Heart left ventricle (tissue), 16 donors: Measurements from ENCODE around the gene PFN1. TPM values are rescaled to one million over a fixed set of nuclear protein-coding genes. Genes with fewer than 3 reads are reported as not detected.

Experiments
- ATAC-seq, 4 donors: fragments of 200-7000 bp; cut with Tn5 transposase; one replicate each; pipeline ENCODE4 v1.9.1; 2020 to 2022; ENCODE audit warnings: moderate library complexity in 4 of 4, mild to moderate bottlenecking in 3 of 4, moderate number of reproducible peaks in 1 of 4
- DNase-seq, 5 donors: peaks; one replicate each; pipeline ENCODE4 v3.0.0-alpha.2; 2020
- H3K27ac ChIP-seq, 12 donors: fragments of 200-600 bp; sonication (generic) in 4 of 12; one replicate each; pipeline versions ENCODE4 v1.5.0 to v1.8.0; 2016 to 2022; ENCODE audit warnings: mild to moderate bottlenecking in 2 of 12
- H3K27me3 ChIP-seq, 9 donors: fragments of 200-600 bp; sonication (generic) in 2 of 9; one replicate each; pipeline versions ENCODE4 v1.5.1 to v1.8.0; 2016 to 2022; ENCODE audit warnings: mild to moderate bottlenecking in 3 of 9
- H3K36me3 ChIP-seq, 9 donors: fragments of 200-600 bp; sonication (generic) in 2 of 9; one replicate each; pipeline versions ENCODE4 v1.5.0 to v1.8.0; 2018 to 2022; ENCODE audit warnings: mild to moderate bottlenecking in 2 of 9
- H3K4me1 ChIP-seq, 12 donors: fragments of 200-600 bp; sonication (generic) in 4 of 12; one replicate each; pipeline versions ENCODE4 v1.5.0 to v1.8.0; 2016 to 2022; ENCODE audit warnings: mild to moderate bottlenecking in 3 of 12
- H3K4me3 ChIP-seq, 12 donors: fragments of 200-600 bp; sonication (generic) in 4 of 12; one replicate each; pipeline versions ENCODE4 v1.5.0 to v1.8.0; 2017 to 2022; ENCODE audit warnings: mild to moderate bottlenecking in 9 of 12, moderate library complexity in 4 of 12
- H3K9me3 ChIP-seq, 12 donors: fragments of 200-600 bp; sonication (generic) in 4 of 12; one replicate each; pipeline versions ENCODE4 v1.5.0 to v1.8.0; 2016 to 2022; ENCODE audit warnings: mild to moderate bottlenecking in 1 of 12
- POLR2A ChIP-seq, 2 donors: fragments of 450-650 bp; IDR thresholded peaks; one replicate each; pipeline ENCODE4 v1.6.1; 2017; ENCODE audit warnings: antibody characterized with exemption in 2 of 2, mild to moderate bottlenecking in 2 of 2, moderate library complexity in 2 of 2
- WGBS, 4 donors: extraction: QIAGEN DNeasy Blood & Tissue Kit in 2 of 4; methylation state at CpG; one replicate each; pipeline versions ENCODE4 v1.1.5 to v1.1.7; 2013 to 2018; 5-methylcytosine and 5-hydroxymethylcytosine counted together
- intact Hi-C, 10 donors: fragments of 100-400 bp; cut with DNase I; formaldehyde crosslinking; loops; one replicate each; pipeline versions ENCODE4 v1.11.1 to v1.14.2; 2022
- polyA plus RNA-seq, 2 donors: library from polyadenylated mRNA; stranded (reverse); fragments of 200-250 nt; gene quantifications; one replicate each; pipeline ENCODE4 v1.2.3, GENCODE V29; 2013
- total RNA-seq, 9 donors: library from RNA; depleted of rRNA in 2 of 9; stranded (reverse); fragments of >200 nt in 2 of 9; fragmentation: NEBNext Ultra II Directional in 3 of 9; extraction: Animal tissue kit (Norgen Biotek cat#: 25700) in 3 of 9; gene quantifications; one replicate each; pipeline versions ENCODE4 v1.1.0 to v1.2.4, GENCODE V29; 2016 to 2023
- TF ChIP-seq, protein P1 (sequence below), 12 donors: fragments of 200-600 bp; sonication (generic) in 4 of 12; IDR thresholded peaks; one replicate each; pipeline versions ENCODE4 v1.5.0 to v1.8.0; 2018 to 2022; ENCODE audit warnings: antibody characterized with exemption in 12 of 12, mild to moderate bottlenecking in 5 of 12
- donor health status: ischemic (EF 13 %, LVEDD 7.1; RV severe dilation, severe dysfunction).
- donor health status: healthy with polysubstance abuse.
- donor health status: DM: no; HTN: yes; CAD: no.
- donor health status: DM: no; HTN: no; CAD: no.
- donor health status: ischemic (EF 25% LVEDD 6.9; RV normal size, moderate dysfunction).
- donor health status: ischemic (EF 25% LVEDD 5.7; RV mildly dilated, moderate dysfunction).
- donor health status: healthy.
- donor health status: DM: yes; HTN: yes; CAD: no.
- donor health status: ischemic (EF 35%, LVEDD 5.7; RV mildly dilated, moderate dysfunction).
- donor health status: nonischemic (EF 11% LVEDD 7.7; RV severe dilation, severe dysfunction).
- donor health status: DM: yes; HTN: yes; CAD: no.
- donor health status: PGD.
- donor health status: ischemic (EF 29% LVEDD 5.4; RV normal size, mild dysfunction).
- donor health status: nonischemic (EF 23%, LVEDD 6.1; RV moderate dilation, normal function).

The PFN1 gene
- total and polyA plus RNA-seq, 11 donors = 145 to 982 (median 234) TPM

DNA sequence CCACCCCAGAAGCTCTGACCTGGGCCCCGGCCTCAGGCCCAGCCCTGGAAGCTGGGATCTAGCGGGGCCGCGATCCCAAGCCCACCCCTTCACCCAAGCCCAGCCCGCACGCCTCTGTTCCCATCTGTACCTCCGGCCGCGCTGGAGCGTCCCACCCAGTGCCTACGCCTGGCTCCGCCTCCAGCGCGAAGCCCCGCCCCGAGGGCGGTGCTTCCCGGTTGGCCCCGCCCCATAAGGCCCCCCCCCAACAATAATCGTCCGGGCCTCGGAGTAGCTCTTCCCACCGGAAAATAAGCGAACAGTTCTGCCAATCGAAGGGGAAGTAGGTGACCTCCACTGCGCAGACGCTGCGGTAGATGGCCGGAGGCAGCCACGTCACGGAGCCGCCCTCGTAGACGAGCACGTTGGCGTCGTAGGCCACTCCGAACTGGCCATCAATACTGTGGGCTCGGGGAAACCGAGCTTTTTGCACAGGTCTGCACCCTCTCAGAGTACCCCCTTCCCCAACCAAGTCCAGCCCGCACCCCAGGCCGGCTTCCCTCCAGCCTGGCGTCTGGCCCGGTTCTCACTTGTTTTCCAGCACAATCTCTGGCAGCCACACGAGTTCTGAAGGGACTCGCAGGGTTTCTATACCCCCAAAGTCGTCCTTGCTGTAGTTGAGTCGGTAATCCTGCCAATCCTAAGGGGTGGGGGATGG, 46.5 kb downstream of the PFN1 start:
- intact Hi-C loops = loop anchor here in 2 of 10 donors (10.0 kb wide), 1 partner anchor 163 kb away; no protein-coding TSS in a partner anchor
- Histone ChIP-seq H3K9me3 (no peaks in the 10 kb centered on the region), H3K27ac (peak overlapping the region in 7 of 12 donors; percentile 33 to 78 (median 63)), H3K4me1 (peaks cover 0 to 42% (median 21%) of the 10 kb centered on the region in 12 donors), H3K4me3 (peak overlapping the region in 8 of 12 donors; percentile 28 to 66 (median 60)), H3K36me3 (peaks cover 0 to 8% (median 5%) of the 10 kb centered on the region in 9 donors), H3K27me3 (peaks cover 0 to 32% (median 11%) of the 10 kb centered on the region in 9 donors)
- peak; percentile 9 to 75 (median 30) for ATAC-seq
- DNase-seq = peak in 4 of 5 donors; percentile 58 to 88 (median 66)
- WGBS, 4 donors = 37 to 57% (median 49%) methylated on average over 34 to 48 of the region's 48 CpGs
- no peak for TF ChIP-seq POLR2A (IDR thresholded peaks at IDR 0.05)
- TF ChIP-seq, protein P1, sequence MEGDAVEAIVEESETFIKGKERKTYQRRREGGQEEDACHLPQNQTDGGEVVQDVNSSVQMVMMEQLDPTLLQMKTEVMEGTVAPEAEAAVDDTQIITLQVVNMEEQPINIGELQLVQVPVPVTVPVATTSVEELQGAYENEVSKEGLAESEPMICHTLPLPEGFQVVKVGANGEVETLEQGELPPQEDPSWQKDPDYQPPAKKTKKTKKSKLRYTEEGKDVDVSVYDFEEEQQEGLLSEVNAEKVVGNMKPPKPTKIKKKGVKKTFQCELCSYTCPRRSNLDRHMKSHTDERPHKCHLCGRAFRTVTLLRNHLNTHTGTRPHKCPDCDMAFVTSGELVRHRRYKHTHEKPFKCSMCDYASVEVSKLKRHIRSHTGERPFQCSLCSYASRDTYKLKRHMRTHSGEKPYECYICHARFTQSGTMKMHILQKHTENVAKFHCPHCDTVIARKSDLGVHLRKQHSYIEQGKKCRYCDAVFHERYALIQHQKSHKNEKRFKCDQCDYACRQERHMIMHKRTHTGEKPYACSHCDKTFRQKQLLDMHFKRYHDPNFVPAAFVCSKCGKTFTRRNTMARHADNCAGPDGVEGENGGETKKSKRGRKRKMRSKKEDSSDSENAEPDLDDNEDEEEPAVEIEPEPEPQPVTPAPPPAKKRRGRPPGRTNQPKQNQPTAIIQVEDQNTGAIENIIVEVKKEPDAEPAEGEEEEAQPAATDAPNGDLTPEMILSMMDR (IDR thresholded peaks at IDR 0.05) = no peak

DNA sequence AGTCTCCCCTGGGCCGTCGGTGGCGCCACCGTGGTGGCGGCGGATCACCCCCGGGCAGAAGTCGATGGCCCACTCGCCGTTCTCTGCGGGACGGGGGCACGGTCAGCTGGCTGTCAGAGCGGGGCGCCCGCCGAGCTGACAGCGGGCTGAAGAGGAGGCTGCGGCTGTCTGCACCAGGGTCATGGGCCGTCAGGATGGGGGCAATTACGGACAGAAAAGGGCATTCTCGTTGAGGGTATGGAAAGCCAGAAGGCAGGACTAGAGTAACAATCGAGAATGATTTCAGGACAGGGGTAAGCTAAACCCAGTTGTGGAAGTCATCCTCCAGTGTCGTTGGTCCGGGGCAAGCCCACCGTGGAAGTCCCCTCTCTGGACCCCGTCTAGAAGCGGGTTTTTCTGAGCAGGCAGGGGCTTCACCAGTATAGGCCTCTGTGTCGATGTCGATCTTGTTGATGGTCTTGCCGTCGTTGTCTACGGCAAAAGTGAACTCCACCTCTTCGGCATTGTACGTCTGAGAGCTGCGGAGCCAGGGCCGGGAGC, 47.2 kb downstream of the PFN1 start:
- peaks cover 0 to 32% (median 11%) of the 10 kb centered on the region in 9 donors for H3K27me3 ChIP-seq
- peak overlapping the region in 10 of 12 donors; percentile 6 to 66 (median 55) for H3K4me3 ChIP-seq
- peaks cover 0 to 42% (median 21%) of the 10 kb centered on the region in 12 donors for H3K4me1 ChIP-seq
- no peak for TF ChIP-seq POLR2A (IDR thresholded peaks at IDR 0.05)
- TF ChIP-seq, protein P1 (IDR thresholded peaks at IDR 0.05) = no peak
- H3K36me3 ChIP-seq = peaks cover 0 to 14% (median 11%) of the 10 kb centered on the region in 9 donors
- 41 to 78% (median 49%) methylated on average over 35 to 37 of the region's 37 CpGs for whole genome bisulfite sequencing, 4 donors
- ATAC-seq (no peak), DNase-seq (no peak)
- peak overlapping the region in 7 of 12 donors; percentile 3 to 78 (median 62) for H3K27ac ChIP-seq
- H3K9me3 ChIP-seq = no peaks in the 10 kb centered on the region
- intact Hi-C loops = loop anchor here in 2 of 10 donors (10.0 kb wide), 1 partner anchor 164 kb away; no protein-coding TSS in a partner anchor

DNA sequence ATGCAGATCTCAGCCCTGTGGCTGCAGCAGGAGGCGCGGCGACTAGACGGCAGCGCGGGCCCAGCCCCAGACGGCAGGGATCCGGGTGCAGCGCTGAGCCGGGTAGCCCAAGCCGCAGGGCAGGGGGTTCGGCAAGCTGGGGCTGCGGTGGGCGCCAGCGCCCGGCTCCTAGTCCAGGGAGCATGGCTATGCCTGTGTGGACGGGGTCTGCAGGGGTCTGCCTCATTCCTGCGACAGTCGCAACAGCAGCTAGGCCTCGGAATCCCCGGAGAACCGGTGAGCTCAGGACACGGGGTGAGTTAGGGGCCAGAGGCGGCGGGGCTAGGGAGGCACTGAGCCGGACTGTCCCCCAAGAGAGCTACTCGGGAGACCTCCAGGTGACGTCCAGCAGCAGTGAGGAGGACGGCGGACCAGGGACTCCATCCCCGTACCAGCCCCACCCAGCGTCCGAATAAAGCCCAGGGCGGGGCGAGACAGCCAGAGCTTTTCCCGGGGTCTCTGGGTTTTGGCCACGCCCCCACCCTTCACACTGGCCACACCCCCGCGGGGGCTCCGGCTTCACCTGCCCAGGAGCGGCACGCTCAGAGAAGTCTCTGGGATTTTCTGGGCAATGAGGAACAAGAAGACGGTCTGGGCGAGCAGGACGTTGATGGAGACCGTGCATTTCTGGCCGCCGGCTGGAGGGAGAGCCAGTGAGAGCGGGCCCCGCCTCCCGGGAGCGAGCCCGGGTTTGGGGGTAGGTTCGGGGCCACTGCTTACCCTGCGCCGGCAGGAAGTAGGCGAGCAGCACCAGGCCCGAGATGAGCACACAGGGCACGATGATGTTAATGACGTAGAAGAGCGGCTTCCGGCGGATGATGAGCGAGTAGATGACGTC, 47.9 kb downstream of the PFN1 start:
- DNase-seq = no peak
- Histone ChIP-seq H3K4me3 (peak overlapping the region in 11 of 12 donors; percentile 18 to 66 (median 54)), H3K27ac (peak overlapping the region in 4 of 12 donors; percentile 3 to 78 (median 39)), H3K36me3 (peaks cover 0 to 21% (median 18%) of the 10 kb centered on the region in 9 donors), H3K9me3 (no peaks in the 10 kb centered on the region), H3K27me3 (peaks cover 0 to 32% (median 11%) of the 10 kb centered on the region in 9 donors), H3K4me1 (peaks cover 0 to 42% (median 21%) of the 10 kb centered on the region in 12 donors)
- 22 to 52% (median 30%) methylated on average over 39 to 65 of the region's 65 CpGs for WGBS, 4 donors
- ATAC-seq = peak in 1 of 4 donors; percentile 29
- no peak for TF ChIP-seq POLR2A (IDR thresholded peaks at IDR 0.05)
- TF ChIP-seq, protein P1 (IDR thresholded peaks at IDR 0.05) = no peak
- intact Hi-C loops = loop anchor here in 2 of 10 donors (10.0 kb wide), 1 partner anchor 164 kb away; no protein-coding TSS in a partner anchor
